Pancreas (tissue), 10 donors: ENCODE results near the gene APOC3. TPM values are rescaled to one million over a fixed set of nuclear protein-coding genes. Genes with fewer than 3 reads are reported as not detected.
A peak's percentile ranks its signal among the peaks of the same experiment; 100 is the strongest.
"Not testable (repeated sequence)": the region's sequence is repeated elsewhere in the genome, so short reads cannot be mapped to it uniquely, and the experiment has no call there.

Source experiments
- ATAC-seq, 4 donors: fragments of 200-7000 bp; cut with Tn5 transposase; one replicate each; pipeline versions ENCODE4 v1.8.0 to v1.9.1; 2020; ENCODE audit warnings: mild to moderate bottlenecking in 4 of 4, moderate library complexity in 4 of 4
- DNase-seq, 6 donors: peaks; one replicate each; pipeline ENCODE4 v3.0.0-alpha.2; 2020
- FAIRE-seq: peaks from 2 replicates; lab custom pipeline; 2012; peaks lifted over from hg19 to GRCh38; lab: Jason Lieb, UNC
- H3K27ac ChIP-seq, 4 donors: fragments of 200-600 bp; sonication (generic); 1 replicate in 3 of 4; 2 replicates in 1 of 4; pipeline versions ENCODE4 v1.5.0 to v1.8.0; 2020
- H3K27me3 ChIP-seq, 4 donors: fragments of 200-600 bp; one replicate each; pipeline ENCODE4 v1.8.0; 2021
- H3K36me3 ChIP-seq, 3 donors: fragments of 200-600 bp; sonication (generic) in 1 of 3; one replicate each; pipeline versions ENCODE4 v1.5.0 to v1.8.0; 2020 to 2021
- H3K4me1 ChIP-seq, 3 donors: fragments of 200-600 bp; one replicate each; pipeline ENCODE4 v1.8.0; 2021
- H3K4me3 ChIP-seq, 4 donors: fragments of 200-600 bp; sonication (generic) in 2 of 4; one replicate each; pipeline versions ENCODE4 v1.5.0 to v1.8.0; 2020 to 2021
- H3K9me3 ChIP-seq, 4 donors: fragments of 200-600 bp; one replicate each; pipeline ENCODE4 v1.8.0; 2021
- WGBS, 2 donors: extraction: QIAGEN DNeasy Blood & Tissue Kit; methylation state at CpG; one replicate each; pipeline ENCODE4 v1.1.7; 2013; 5-methylcytosine and 5-hydroxymethylcytosine counted together
- intact Hi-C, 3 donors: fragments of 100-400 bp; cut with DNase I; formaldehyde crosslinking; loops; one replicate each; pipeline versions ENCODE4 v1.11.1 to v1.14.2; 2022
- polyA plus RNA-seq, 2 donors: library from polyadenylated mRNA; stranded (reverse); fragments of 200-250 nt; gene quantifications; one replicate each; pipeline ENCODE4 v1.2.3, GENCODE V29; 2013
- total RNA-seq, 6 donors: library from RNA; stranded (reverse); fragmentation: NEBNext Ultra II Directional in 4 of 6; extraction: Animal tissue kit (Norgen Biotek cat#: 25700) in 4 of 6; gene quantifications; one replicate each; pipeline versions ENCODE4 v1.2.1 to v1.2.4, GENCODE V29; 2021 to 2023
- TF ChIP-seq, protein P1 (sequence below), 4 donors: fragments of 200-600 bp; sonication (generic) in 3 of 4; IDR thresholded peaks; one replicate each; pipeline versions ENCODE4 v1.5.0 to v1.8.0; 2021; ENCODE audit warnings: antibody characterized with exemption in 4 of 4
- donor health status: healthy with polysubstance abuse.
- donor health status: DM: no; HTN: no; CAD: no; lungs with moderate emphysema.
- donor health status: DM: no; HTN: no; CAD: no.
- donor health status: control.
- donor health status: control.
- donor health status: Bipolar disorder and iron deficiency.
- donor health status: DM: yes; HTN: yes; CAD: no.
- donor health status: DM: no; HTN: no; CAD: no.
- donor health status: DM: no; HTN: no; CAD: no.
- donor health status: DM: yes; HTN: yes; CAD: no.

The APOC3 gene
- total and polyA plus RNA-seq, 8 donors: 2.9 to 3.7 TPM; not detected in 6

DNA sequence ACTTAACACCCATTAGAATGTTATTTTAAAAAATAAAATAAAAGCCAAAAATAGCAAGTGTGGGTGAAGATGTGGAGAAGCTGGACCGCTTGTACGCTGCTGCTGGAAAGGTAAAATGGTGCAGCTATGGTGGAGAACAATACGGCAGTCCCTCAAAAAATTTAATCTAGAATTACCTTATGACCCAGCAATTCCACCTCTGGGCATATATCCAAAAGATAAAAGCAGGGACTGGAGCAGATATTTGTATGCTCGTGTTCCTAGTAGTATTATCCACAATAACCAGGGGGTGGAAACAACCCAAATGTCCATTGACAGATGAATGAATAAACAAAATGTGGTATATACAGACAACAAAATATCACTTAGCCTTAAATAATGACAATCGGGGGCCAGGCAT, 31.9 kb upstream of the APOC3 start:
- WGBS, 2 donors: 33 to 37% methylated on average over 5 of the region's 5 CpGs
- Histone ChIP-seq H3K36me3 (no peaks in the 10 kb centered on the region), H3K27me3 (no peaks in the 10 kb centered on the region), H3K27ac (no peak overlapping the region), H3K4me1 (peaks cover 6 to 8% (median 6%) of the 10 kb centered on the region in 3 donors), H3K4me3 (no peak overlapping the region), H3K9me3 (no peaks in the 10 kb centered on the region)
- ATAC-seq: peak; percentile 44 to 90 (median 70)
- TF ChIP-seq, protein P1, sequence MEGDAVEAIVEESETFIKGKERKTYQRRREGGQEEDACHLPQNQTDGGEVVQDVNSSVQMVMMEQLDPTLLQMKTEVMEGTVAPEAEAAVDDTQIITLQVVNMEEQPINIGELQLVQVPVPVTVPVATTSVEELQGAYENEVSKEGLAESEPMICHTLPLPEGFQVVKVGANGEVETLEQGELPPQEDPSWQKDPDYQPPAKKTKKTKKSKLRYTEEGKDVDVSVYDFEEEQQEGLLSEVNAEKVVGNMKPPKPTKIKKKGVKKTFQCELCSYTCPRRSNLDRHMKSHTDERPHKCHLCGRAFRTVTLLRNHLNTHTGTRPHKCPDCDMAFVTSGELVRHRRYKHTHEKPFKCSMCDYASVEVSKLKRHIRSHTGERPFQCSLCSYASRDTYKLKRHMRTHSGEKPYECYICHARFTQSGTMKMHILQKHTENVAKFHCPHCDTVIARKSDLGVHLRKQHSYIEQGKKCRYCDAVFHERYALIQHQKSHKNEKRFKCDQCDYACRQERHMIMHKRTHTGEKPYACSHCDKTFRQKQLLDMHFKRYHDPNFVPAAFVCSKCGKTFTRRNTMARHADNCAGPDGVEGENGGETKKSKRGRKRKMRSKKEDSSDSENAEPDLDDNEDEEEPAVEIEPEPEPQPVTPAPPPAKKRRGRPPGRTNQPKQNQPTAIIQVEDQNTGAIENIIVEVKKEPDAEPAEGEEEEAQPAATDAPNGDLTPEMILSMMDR (IDR thresholded peaks at IDR 0.05): no peak
- no peak for DNase-seq
- FAIRE-seq: no peak
- intact Hi-C loops: loop anchor here in 1 of 3 donors (10.0 kb wide), 1 partner anchor 307 kb away; no protein-coding TSS in a partner anchor

DNA sequence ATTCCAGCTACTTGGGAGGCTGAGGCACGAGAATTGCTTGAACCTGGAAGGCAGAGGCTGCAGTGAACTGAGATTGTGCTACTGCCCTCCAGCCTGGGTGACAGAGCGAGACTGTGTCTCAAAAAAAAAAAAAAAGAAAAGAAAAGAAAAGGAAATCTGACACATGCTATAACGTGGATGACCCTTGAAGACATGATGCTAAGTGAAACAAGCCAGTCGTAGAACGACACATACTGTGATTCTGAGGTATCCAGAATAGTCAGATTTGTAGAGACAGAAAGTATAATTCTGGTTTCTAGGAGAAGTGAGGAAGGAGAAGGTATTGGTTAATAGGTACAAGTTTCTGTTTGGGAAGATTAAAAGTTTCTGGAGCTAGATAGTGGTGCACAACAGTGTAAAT, 31.3 kb upstream of the APOC3 start:
- Histone ChIP-seq H3K9me3 (no peaks in the 10 kb centered on the region), H3K27ac (no peak overlapping the region), H3K4me3 (no peak overlapping the region), H3K36me3 (no peaks in the 10 kb centered on the region), H3K27me3 (no peaks in the 10 kb centered on the region), H3K4me1 (peaks cover 6 to 8% (median 6%) of the 10 kb centered on the region in 3 donors)
- no peak for DNase-seq
- FAIRE-seq: no peak
- WGBS, 2 donors: 89% methylated on average over 5 of the region's 5 CpGs
- no peak for ATAC-seq
- TF ChIP-seq, protein P1 (IDR thresholded peaks at IDR 0.05): no peak
- intact Hi-C loops: loop anchor here in 1 of 3 donors (10.0 kb wide), 1 partner anchor 306 kb away; no protein-coding TSS in a partner anchor

DNA sequence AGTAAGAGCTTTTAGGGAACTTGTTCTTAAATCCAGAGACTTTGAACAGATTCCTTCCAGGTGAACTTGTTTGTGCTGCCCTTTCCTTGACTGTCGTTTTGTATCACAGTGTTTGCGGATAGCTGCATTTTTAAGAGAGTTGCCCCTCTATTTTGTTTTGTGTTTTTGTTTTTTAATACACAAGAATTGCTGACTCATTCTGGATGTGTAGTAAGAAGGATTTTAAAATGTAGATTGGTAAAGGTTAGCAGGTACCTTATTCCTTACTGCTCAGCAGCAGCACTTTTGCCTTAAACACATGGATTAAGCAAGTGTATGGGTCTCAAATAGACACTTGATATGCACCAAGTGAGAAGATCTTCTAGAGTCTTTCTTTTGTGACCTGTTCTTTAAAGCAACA, 29.1 kb upstream of the APOC3 start:
- H3K27ac ChIP-seq: no peak overlapping the region
- no peaks in the 10 kb centered on the region for H3K27me3 ChIP-seq
- TF ChIP-seq, protein P1 (IDR thresholded peaks at IDR 0.05): no peak
- H3K4me1 ChIP-seq: peaks cover 6 to 8% (median 6%) of the 10 kb centered on the region in 3 donors
- no peak overlapping the region for H3K4me3 ChIP-seq
- ATAC-seq: no peak
- WGBS, 2 donors: 92 to 97% methylated on average over 2 of the region's 2 CpGs
- DNase-seq: no peak
- intact Hi-C loops: no loop called here
- H3K9me3 ChIP-seq: no peaks in the 10 kb centered on the region
- no peaks in the 10 kb centered on the region for H3K36me3 ChIP-seq
- FAIRE-seq: no peak

DNA sequence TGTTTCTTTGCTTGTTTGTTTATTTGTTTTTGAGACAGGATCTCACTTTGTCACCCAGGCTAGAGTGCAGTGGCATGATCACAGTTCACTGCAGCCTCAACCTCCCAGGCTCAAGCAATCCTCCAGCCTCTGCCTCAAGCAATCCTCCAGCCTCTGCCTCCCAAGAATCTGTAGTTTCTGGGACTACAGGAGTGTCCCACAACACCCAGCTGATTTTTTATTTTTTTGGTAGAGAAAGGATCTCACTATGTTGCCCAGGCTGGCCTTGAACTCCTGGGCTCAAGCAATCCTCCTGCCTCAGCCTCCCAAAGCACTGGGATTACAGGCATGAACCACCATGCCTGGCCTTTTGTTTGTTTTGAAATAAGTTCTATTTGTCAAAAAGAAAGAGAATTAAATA, 28.0 kb upstream of the APOC3 start:
- H3K9me3 ChIP-seq, H3K36me3 ChIP-seq, H3K4me3 ChIP-seq, H3K27ac ChIP-seq, intact Hi-C loops, H3K27me3 ChIP-seq, DNase-seq, FAIRE-seq, ATAC-seq: not testable (repeated sequence)
- H3K4me1 ChIP-seq: peaks cover 6 to 14% (median 6%) of the 10 kb centered on the region in 3 donors

DNA sequence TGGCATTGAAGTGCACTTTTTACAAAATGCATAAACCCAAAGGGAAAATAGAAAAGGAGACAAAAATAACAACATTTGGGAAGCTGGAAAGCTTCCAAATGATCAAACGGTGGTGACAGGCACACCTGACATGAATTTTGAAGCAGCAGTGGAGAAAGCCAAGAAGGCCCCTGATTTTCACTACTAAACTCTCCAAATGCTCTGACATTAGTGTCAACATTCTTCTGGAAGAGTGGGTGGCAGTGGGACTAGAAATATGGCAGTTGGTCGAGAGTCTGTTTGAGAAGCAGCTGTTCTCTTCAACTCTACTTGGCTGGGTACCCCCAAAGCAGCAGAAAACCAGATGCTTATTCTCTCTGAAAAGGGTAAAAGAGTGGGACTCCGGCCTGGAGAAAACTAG, 25.7 kb upstream of the APOC3 start:
- DNase-seq (no peak), ATAC-seq (no peak), FAIRE-seq (no peak)
- Histone ChIP-seq H3K9me3 (no peaks in the 10 kb centered on the region), H3K4me1 (peaks cover 8 to 22% (median 13%) of the 10 kb centered on the region in 3 donors), H3K27me3 (no peaks in the 10 kb centered on the region), H3K36me3 (no peaks in the 10 kb centered on the region), H3K27ac (no peak overlapping the region), H3K4me3 (no peak overlapping the region)
- intact Hi-C loops: no loop called here
- WGBS, 2 donors: 58 to 67% methylated on average over 3 of the region's 3 CpGs
- TF ChIP-seq, protein P1 (IDR thresholded peaks at IDR 0.05): no peak
